Heart left ventricle (tissue), 16 donors: Measurements from ENCODE around the gene DLG4. TPM values are rescaled to one million over a fixed set of nuclear protein-coding genes. Genes with fewer than 3 reads are reported as not detected.

Source experiments
- ATAC-seq, 4 donors: fragments of 200-7000 bp; cut with Tn5 transposase; one replicate each; pipeline ENCODE4 v1.9.1; 2020 to 2022; ENCODE audit warnings: moderate library complexity in 4 of 4, mild to moderate bottlenecking in 3 of 4, moderate number of reproducible peaks in 1 of 4
- DNase-seq, 5 donors: peaks; one replicate each; pipeline ENCODE4 v3.0.0-alpha.2; 2020
- H3K27ac ChIP-seq, 12 donors: fragments of 200-600 bp; sonication (generic) in 4 of 12; one replicate each; pipeline versions ENCODE4 v1.5.0 to v1.8.0; 2016 to 2022; ENCODE audit warnings: mild to moderate bottlenecking in 2 of 12
- H3K27me3 ChIP-seq, 9 donors: fragments of 200-600 bp; sonication (generic) in 2 of 9; one replicate each; pipeline versions ENCODE4 v1.5.1 to v1.8.0; 2016 to 2022; ENCODE audit warnings: mild to moderate bottlenecking in 3 of 9
- H3K36me3 ChIP-seq, 9 donors: fragments of 200-600 bp; sonication (generic) in 2 of 9; one replicate each; pipeline versions ENCODE4 v1.5.0 to v1.8.0; 2018 to 2022; ENCODE audit warnings: mild to moderate bottlenecking in 2 of 9
- H3K4me1 ChIP-seq, 12 donors: fragments of 200-600 bp; sonication (generic) in 4 of 12; one replicate each; pipeline versions ENCODE4 v1.5.0 to v1.8.0; 2016 to 2022; ENCODE audit warnings: mild to moderate bottlenecking in 3 of 12
- H3K4me3 ChIP-seq, 12 donors: fragments of 200-600 bp; sonication (generic) in 4 of 12; one replicate each; pipeline versions ENCODE4 v1.5.0 to v1.8.0; 2017 to 2022; ENCODE audit warnings: mild to moderate bottlenecking in 9 of 12, moderate library complexity in 4 of 12
- H3K9me3 ChIP-seq, 12 donors: fragments of 200-600 bp; sonication (generic) in 4 of 12; one replicate each; pipeline versions ENCODE4 v1.5.0 to v1.8.0; 2016 to 2022; ENCODE audit warnings: mild to moderate bottlenecking in 1 of 12
- POLR2A ChIP-seq, 2 donors: fragments of 450-650 bp; IDR thresholded peaks; one replicate each; pipeline ENCODE4 v1.6.1; 2017; ENCODE audit warnings: antibody characterized with exemption in 2 of 2, mild to moderate bottlenecking in 2 of 2, moderate library complexity in 2 of 2
- WGBS, 4 donors: extraction: QIAGEN DNeasy Blood & Tissue Kit in 2 of 4; methylation state at CpG; one replicate each; pipeline versions ENCODE4 v1.1.5 to v1.1.7; 2013 to 2018; 5-methylcytosine and 5-hydroxymethylcytosine counted together
- intact Hi-C, 10 donors: fragments of 100-400 bp; cut with DNase I; formaldehyde crosslinking; loops; one replicate each; pipeline versions ENCODE4 v1.11.1 to v1.14.2; 2022
- polyA plus RNA-seq, 2 donors: library from polyadenylated mRNA; stranded (reverse); fragments of 200-250 nt; gene quantifications; one replicate each; pipeline ENCODE4 v1.2.3, GENCODE V29; 2013
- total RNA-seq, 9 donors: library from RNA; depleted of rRNA in 2 of 9; stranded (reverse); fragments of >200 nt in 2 of 9; fragmentation: NEBNext Ultra II Directional in 3 of 9; extraction: Animal tissue kit (Norgen Biotek cat#: 25700) in 3 of 9; gene quantifications; one replicate each; pipeline versions ENCODE4 v1.1.0 to v1.2.4, GENCODE V29; 2016 to 2023
- TF ChIP-seq, protein P1 (sequence below), 12 donors: fragments of 200-600 bp; sonication (generic) in 4 of 12; IDR thresholded peaks; one replicate each; pipeline versions ENCODE4 v1.5.0 to v1.8.0; 2018 to 2022; ENCODE audit warnings: antibody characterized with exemption in 12 of 12, mild to moderate bottlenecking in 5 of 12
- donor health status: ischemic (EF 13 %, LVEDD 7.1; RV severe dilation, severe dysfunction).
- donor health status: healthy with polysubstance abuse.
- donor health status: DM: no; HTN: yes; CAD: no.
- donor health status: DM: no; HTN: no; CAD: no.
- donor health status: ischemic (EF 25% LVEDD 6.9; RV normal size, moderate dysfunction).
- donor health status: ischemic (EF 25% LVEDD 5.7; RV mildly dilated, moderate dysfunction).
- donor health status: healthy.
- donor health status: DM: yes; HTN: yes; CAD: no.
- donor health status: ischemic (EF 35%, LVEDD 5.7; RV mildly dilated, moderate dysfunction).
- donor health status: nonischemic (EF 11% LVEDD 7.7; RV severe dilation, severe dysfunction).
- donor health status: DM: yes; HTN: yes; CAD: no.
- donor health status: PGD.
- donor health status: ischemic (EF 29% LVEDD 5.4; RV normal size, mild dysfunction).
- donor health status: nonischemic (EF 23%, LVEDD 6.1; RV moderate dilation, normal function).

DLG4 gene
- total and polyA plus RNA-seq, 11 donors, result 5.3 to 24.3 (median 15.5) TPM

DNA sequence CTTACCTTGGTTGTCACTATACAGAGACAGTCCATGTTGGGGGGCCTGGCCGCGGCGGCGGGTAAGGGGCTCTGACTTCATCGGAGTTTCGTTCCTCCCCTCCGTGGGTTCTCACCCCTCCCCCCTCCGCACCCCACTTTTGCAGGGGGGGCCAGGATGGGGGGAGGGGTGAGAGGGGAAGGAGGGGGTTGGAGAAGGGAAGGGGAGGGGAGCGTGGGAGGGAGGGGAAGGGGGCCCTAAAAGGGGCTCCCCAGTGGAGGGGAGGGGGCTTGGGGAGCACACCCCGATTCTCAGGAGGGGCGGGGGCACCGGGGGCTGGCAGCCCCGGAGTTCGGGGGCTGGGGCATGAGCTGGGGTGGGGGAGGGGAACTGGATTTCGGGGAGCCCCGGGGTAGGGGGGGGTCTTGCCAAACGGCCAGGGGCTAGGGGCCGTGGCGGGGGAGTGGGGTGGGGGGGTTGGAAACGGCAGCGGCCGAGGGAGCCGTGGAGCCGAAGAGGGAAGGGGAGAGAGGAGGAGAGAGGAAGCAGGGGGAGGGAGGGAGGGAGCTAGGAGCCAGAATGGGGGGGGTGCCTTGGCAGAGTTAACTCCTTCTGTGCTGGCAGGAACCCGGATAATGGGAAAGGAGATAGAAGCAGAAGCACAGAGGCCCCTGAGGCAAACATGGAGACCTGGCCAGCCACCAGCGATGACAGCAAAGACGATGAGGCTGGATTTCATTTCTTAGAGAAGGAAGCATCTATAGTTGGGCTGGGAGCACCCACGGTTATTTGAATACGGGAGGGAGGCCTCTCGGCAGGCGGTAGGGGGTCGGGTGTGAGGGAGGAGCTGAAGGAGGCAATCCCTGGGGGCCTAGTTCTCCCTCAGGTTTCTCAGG, 2.3 kb downstream of the DLG4 start:
- Histone ChIP-seq H3K9me3 (no peaks in the 10 kb centered on the region), H3K4me3 (peak overlapping the region in 11 of 12 donors; percentile 10 to 77 (median 53)), H3K4me1 (peaks cover 6 to 78% (median 60%) of the 10 kb centered on the region in 12 donors), H3K27me3 (no peaks in the 10 kb centered on the region), H3K27ac (peak overlapping the region; percentile 16 to 99 (median 70)), H3K36me3 (peaks cover 0 to 17% (median 15%) of the 10 kb centered on the region in 9 donors)
- intact Hi-C loops, result loop anchor here in 1 of 10 donors (5.0 kb wide), 1 partner anchor 90 kb away; the partner anchor contains the start of gene EIF5A
- TF ChIP-seq POLR2A (IDR thresholded peaks at IDR 0.05), result no peak
- TF ChIP-seq, protein P1, sequence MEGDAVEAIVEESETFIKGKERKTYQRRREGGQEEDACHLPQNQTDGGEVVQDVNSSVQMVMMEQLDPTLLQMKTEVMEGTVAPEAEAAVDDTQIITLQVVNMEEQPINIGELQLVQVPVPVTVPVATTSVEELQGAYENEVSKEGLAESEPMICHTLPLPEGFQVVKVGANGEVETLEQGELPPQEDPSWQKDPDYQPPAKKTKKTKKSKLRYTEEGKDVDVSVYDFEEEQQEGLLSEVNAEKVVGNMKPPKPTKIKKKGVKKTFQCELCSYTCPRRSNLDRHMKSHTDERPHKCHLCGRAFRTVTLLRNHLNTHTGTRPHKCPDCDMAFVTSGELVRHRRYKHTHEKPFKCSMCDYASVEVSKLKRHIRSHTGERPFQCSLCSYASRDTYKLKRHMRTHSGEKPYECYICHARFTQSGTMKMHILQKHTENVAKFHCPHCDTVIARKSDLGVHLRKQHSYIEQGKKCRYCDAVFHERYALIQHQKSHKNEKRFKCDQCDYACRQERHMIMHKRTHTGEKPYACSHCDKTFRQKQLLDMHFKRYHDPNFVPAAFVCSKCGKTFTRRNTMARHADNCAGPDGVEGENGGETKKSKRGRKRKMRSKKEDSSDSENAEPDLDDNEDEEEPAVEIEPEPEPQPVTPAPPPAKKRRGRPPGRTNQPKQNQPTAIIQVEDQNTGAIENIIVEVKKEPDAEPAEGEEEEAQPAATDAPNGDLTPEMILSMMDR (IDR thresholded peaks at IDR 0.05), result no peak
- 4 to 8% (median 6%) methylated on average over 22 to 32 of the region's 32 CpGs for WGBS, 4 donors
- ATAC-seq (no peak), DNase-seq (peak; percentile 67 to 77 (median 74))

DNA sequence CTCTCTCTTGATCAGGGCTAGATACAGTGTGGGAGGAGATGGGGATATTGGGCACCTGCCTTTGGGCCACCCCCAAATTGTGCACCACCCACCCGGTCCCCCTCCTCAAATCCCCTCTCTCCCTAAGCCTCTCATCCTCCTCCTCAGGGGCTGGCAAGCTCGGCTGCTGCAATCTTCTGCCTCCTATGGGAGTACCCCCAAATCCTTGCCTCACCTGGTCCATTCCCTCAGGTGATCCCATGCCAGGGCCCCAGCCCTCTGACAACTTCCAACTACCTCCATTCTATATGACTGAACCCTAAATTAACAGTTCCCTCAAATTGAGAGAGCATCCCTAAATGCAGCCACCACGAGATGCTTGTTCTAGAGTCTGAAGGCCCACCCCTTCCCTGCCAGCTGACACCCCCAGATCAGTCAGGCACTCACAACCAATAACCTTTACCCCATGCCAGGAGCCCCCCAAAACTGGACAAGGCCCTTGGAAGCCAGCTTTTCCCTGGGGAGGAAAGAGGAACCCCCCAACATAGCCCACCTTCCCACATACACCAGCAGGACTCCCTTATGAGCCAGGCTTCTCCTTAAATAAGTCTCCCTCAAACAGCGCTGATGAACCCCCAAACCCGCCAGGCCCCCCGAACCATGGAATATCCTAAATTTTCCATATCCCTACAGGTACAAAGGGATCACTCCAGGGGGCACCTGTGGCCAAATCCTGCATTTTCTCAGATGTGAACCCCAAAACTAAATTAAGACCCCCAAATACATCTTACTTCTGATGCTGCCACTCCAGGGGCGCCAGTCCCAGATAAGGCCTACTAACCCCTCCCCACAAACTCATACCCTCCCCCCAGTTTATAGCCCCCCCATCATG, 3.2 kb downstream of the DLG4 start:
- H3K36me3 ChIP-seq, result peaks cover 0 to 9% (median 6%) of the 10 kb centered on the region in 9 donors
- H3K4me3 ChIP-seq, result peak overlapping the region in 11 of 12 donors; percentile 10 to 77 (median 53)
- ATAC-seq (no peak), DNase-seq (peak in 2 of 5 donors; percentile 16 to 27)
- no peaks in the 10 kb centered on the region for H3K27me3 ChIP-seq
- intact Hi-C loops, result loop anchor here in 1 of 10 donors (5.0 kb wide), 1 partner anchor 91 kb away; the partner anchor contains the start of gene EIF5A
- 38 to 44% (median 41%) methylated on average over 7 of the region's 7 CpGs for WGBS, 4 donors
- no peaks in the 10 kb centered on the region for H3K9me3 ChIP-seq
- TF ChIP-seq, protein P1 (IDR thresholded peaks at IDR 0.05), result no peak
- no peak for TF ChIP-seq POLR2A (IDR thresholded peaks at IDR 0.05)
- H3K27ac ChIP-seq, result peak overlapping the region in 10 of 12 donors; percentile 55 to 99 (median 74)
- peaks cover 6 to 76% (median 58%) of the 10 kb centered on the region in 12 donors for H3K4me1 ChIP-seq

DNA sequence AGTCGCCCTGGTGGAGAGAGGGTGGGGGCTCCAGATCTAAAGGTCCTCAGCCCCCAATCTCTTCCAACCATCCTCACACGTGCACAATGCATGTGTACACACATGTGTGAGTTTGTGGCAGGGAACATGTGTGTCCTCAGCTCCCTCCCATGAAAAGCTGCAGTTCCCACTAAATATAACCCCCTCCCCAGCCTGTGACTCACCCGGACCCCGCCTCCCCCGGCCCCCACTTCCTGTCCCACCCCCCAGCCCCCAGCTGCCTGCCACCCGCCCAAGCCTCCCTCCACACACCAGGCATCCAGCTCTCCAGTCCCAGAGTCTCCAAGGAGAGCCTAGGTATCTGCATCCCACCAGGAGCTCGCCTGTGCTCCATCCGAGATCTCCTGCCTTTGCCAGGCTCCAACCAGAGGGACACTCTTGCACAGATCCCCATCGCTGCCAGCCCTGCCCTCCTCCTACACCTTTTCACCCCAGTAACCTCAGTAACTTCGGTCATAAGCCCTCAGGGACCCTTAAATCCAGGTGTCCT, 3.9 kb downstream of the DLG4 start:
- intact Hi-C loops, result loop anchor here in 1 of 10 donors (5.0 kb wide), 1 partner anchor 92 kb away; the partner anchor contains the start of gene EIF5A
- DNase-seq, result peak in 2 of 5 donors; percentile 32 to 39
- H3K27me3 ChIP-seq, result no peaks in the 10 kb centered on the region
- peaks cover 0 to 1% (median 0%) of the 10 kb centered on the region in 9 donors for H3K36me3 ChIP-seq
- no peak for TF ChIP-seq POLR2A (IDR thresholded peaks at IDR 0.05)
- TF ChIP-seq, protein P1 (IDR thresholded peaks at IDR 0.05), result no peak
- H3K4me3 ChIP-seq, result peak overlapping the region in 7 of 12 donors; percentile 56 to 77 (median 64)
- H3K4me1 ChIP-seq, result peaks cover 3 to 71% (median 50%) of the 10 kb centered on the region in 12 donors
- ATAC-seq, result no peak
- WGBS, 4 donors, result 20 to 28% (median 27%) methylated on average over 8 to 10 of the region's 10 CpGs
- H3K27ac ChIP-seq, result peak overlapping the region in 10 of 12 donors; percentile 25 to 99 (median 70)
- no peaks in the 10 kb centered on the region for H3K9me3 ChIP-seq
